ENCODE data around the gene CREB5.
A peak's percentile ranks its signal among the peaks of the same experiment; 100 is the strongest.

Gene CREB5

GRCh38 chr7:28854750-28855074 lies 442.4 kb downstream of the CREB5 start:
- TF ChIP-seq, protein P1, sequence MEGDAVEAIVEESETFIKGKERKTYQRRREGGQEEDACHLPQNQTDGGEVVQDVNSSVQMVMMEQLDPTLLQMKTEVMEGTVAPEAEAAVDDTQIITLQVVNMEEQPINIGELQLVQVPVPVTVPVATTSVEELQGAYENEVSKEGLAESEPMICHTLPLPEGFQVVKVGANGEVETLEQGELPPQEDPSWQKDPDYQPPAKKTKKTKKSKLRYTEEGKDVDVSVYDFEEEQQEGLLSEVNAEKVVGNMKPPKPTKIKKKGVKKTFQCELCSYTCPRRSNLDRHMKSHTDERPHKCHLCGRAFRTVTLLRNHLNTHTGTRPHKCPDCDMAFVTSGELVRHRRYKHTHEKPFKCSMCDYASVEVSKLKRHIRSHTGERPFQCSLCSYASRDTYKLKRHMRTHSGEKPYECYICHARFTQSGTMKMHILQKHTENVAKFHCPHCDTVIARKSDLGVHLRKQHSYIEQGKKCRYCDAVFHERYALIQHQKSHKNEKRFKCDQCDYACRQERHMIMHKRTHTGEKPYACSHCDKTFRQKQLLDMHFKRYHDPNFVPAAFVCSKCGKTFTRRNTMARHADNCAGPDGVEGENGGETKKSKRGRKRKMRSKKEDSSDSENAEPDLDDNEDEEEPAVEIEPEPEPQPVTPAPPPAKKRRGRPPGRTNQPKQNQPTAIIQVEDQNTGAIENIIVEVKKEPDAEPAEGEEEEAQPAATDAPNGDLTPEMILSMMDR (conservative IDR thresholded peaks at IDR 0.05; ENCODE audit: low read length), result no peak
- TF ChIP-seq EZH2phosphoT487 (IDR thresholded peaks at IDR 0.05; ENCODE audit: borderline replicate concordance), result no peak
- H3K4me1 ChIP-seq (ENCODE audit: insufficient read depth, low read length, poor library complexity, severe bottlenecking), result no peaks in the 10 kb centered on the region
- H3K27me3 ChIP-seq (ENCODE audit: insufficient read depth, low read length, poor library complexity, severe bottlenecking), result peaks cover 20% of the 10 kb centered on the region
- peak overlapping the region; percentile 22; the same call in 1 of the 2 replicates for H2AFZ ChIP-seq (ENCODE audit: low read length)
- no peaks in the 10 kb centered on the region for H3K9me3 ChIP-seq (ENCODE audit: insufficient read depth, low read depth, low read length)
- H3K79me2 ChIP-seq (ENCODE audit: insufficient read depth, low read length), result no peaks in the 10 kb centered on the region
- no peaks in the 10 kb centered on the region for H3K9me2 ChIP-seq (replicated peaks; ENCODE audit: low read depth, low read length)
- no peaks in the 10 kb centered on the region for H4K20me1 ChIP-seq (ENCODE audit: insufficient read depth, low read length, poor library complexity, severe bottlenecking)
- no peak overlapping the region for H3K9ac ChIP-seq (ENCODE audit: low read depth, low read length, poor library complexity, severe bottlenecking)
- H3K4me3 ChIP-seq (ENCODE audit: low read length, poor library complexity, severe bottlenecking), result no peak overlapping the region
- no peaks in the 10 kb centered on the region for H3F3A ChIP-seq (ENCODE audit: low read depth)
- H3K4me2 ChIP-seq (ENCODE audit: low read depth, low read length, poor library complexity, severe bottlenecking), result peak overlapping the region; percentile 62
- no peaks in the 10 kb centered on the region for H3K36me3 ChIP-seq (ENCODE audit: insufficient read depth, low read length)

DNA sequence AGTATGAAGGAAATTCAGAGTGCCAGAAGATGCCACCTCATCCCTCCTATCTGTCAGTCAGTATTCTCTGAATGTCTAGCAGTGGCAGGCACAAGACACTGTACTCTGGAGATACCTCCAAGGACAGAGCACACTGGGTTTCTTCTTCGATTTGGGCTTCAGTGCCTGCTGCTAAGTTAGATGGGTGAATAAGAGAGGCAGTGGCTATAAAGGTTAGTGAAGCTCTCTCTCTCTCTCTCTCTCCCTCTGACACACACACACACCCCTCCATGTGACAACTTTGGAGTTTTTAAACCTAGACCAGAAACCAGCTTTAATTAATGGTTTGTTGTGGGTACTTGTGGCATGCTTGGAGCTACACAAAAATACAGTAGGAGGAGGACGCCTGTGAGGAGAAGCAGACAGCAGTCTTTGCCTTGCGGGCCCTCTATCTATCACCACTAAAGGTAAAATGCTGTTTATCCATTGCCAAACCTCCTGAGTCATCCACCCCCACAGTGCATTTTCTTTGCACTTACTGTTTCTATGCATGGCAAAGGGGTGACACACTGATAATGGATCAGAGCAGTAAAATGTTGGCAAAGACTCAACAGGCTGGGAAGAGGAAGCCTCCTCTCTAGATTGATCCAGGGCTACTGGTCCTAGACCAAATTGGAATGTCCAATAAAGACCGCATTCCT lies 443.4 kb downstream of the CREB5 start:
- Histone ChIP-seq H4K20me1 (ENCODE audit: insufficient read depth, low read length, poor library complexity, severe bottlenecking) (no peaks in the 10 kb centered on the region), H3K9me3 (ENCODE audit: insufficient read depth, low read depth, low read length) (no peaks in the 10 kb centered on the region), H3F3A (ENCODE audit: low read depth) (no peaks in the 10 kb centered on the region), H3K79me2 (ENCODE audit: insufficient read depth, low read length) (no peaks in the 10 kb centered on the region), H3K4me3 (ENCODE audit: low read length, poor library complexity, severe bottlenecking) (no peak overlapping the region), H3K9ac (ENCODE audit: low read depth, low read length, poor library complexity, severe bottlenecking) (no peak overlapping the region), H3K4me2 (ENCODE audit: low read depth, low read length, poor library complexity, severe bottlenecking) (no peak overlapping the region), H3K36me3 (ENCODE audit: insufficient read depth, low read length) (no peaks in the 10 kb centered on the region), H2AFZ (ENCODE audit: low read length) (no peak overlapping the region), H3K4me1 (ENCODE audit: insufficient read depth, low read length, poor library complexity, severe bottlenecking) (no peaks in the 10 kb centered on the region), H3K9me2 (replicated peaks; ENCODE audit: low read depth, low read length) (no peaks in the 10 kb centered on the region), H3K27me3 (ENCODE audit: insufficient read depth, low read length, poor library complexity, severe bottlenecking) (peaks cover 20% of the 10 kb centered on the region)
- TF ChIP-seq, protein P1 (conservative IDR thresholded peaks at IDR 0.05; ENCODE audit: low read length), result no peak
- no peak for TF ChIP-seq EZH2phosphoT487 (IDR thresholded peaks at IDR 0.05; ENCODE audit: borderline replicate concordance)

GRCh38 chr7:28856656-28857055 lies 444.3 kb downstream of the CREB5 start:
- Histone ChIP-seq H2AFZ (ENCODE audit: low read length) (no peak overlapping the region), H3K4me2 (ENCODE audit: low read depth, low read length, poor library complexity, severe bottlenecking) (no peak overlapping the region)

More at GRCh38 chr7:28856656-28857055, 444.3 kb downstream of the CREB5 start:
- Histone ChIP-seq H3K27me3 (ENCODE audit: insufficient read depth, low read length, poor library complexity, severe bottlenecking) (peaks cover 14% of the 10 kb centered on the region), H3K36me3 (ENCODE audit: insufficient read depth, low read length) (no peaks in the 10 kb centered on the region), H3F3A (ENCODE audit: low read depth) (no peaks in the 10 kb centered on the region), H3K4me1 (ENCODE audit: insufficient read depth, low read length, poor library complexity, severe bottlenecking) (no peaks in the 10 kb centered on the region), H3K9me3 (ENCODE audit: insufficient read depth, low read depth, low read length) (no peaks in the 10 kb centered on the region), H4K20me1 (ENCODE audit: insufficient read depth, low read length, poor library complexity, severe bottlenecking) (no peaks in the 10 kb centered on the region), H3K4me3 (ENCODE audit: low read length, poor library complexity, severe bottlenecking) (no peak overlapping the region), H3K9me2 (replicated peaks; ENCODE audit: low read depth, low read length) (no peaks in the 10 kb centered on the region), H3K9ac (ENCODE audit: low read depth, low read length, poor library complexity, severe bottlenecking) (no peak overlapping the region), H3K79me2 (ENCODE audit: insufficient read depth, low read length) (no peaks in the 10 kb centered on the region)
- TF ChIP-seq EZH2phosphoT487 (IDR thresholded peaks at IDR 0.05; ENCODE audit: borderline replicate concordance), result no peak
- TF ChIP-seq, protein P1 (conservative IDR thresholded peaks at IDR 0.05; ENCODE audit: low read length), result no peak

Measured in Loucy (cell line).